DOHH2 (cell line): ENCODE measurements around the gene PSG6.

Experiments
- EZH2phosphoT487 ChIP-seq: fragments of 200-600 bp; sonication (generic); IDR thresholded peaks from 2 replicates; pipeline ENCODE4 v1.6.1; 2017; ENCODE audit warnings: borderline replicate concordance, mild to moderate bottlenecking, antibody characterized with exemption, low read length, moderate library complexity, mixed read lengths
- TF ChIP-seq, protein P1 (sequence below): fragments of 200-600 bp; sonication (generic); IDR thresholded peaks from one replicate; pipeline ENCODE4 v1.5.1; 2014; ENCODE audit warnings: antibody characterized with exemption, mild to moderate bottlenecking, low read depth, low read length; ENCODE audit not compliant: poor library complexity, severe bottlenecking

- TF ChIP-seq, protein P1, sequence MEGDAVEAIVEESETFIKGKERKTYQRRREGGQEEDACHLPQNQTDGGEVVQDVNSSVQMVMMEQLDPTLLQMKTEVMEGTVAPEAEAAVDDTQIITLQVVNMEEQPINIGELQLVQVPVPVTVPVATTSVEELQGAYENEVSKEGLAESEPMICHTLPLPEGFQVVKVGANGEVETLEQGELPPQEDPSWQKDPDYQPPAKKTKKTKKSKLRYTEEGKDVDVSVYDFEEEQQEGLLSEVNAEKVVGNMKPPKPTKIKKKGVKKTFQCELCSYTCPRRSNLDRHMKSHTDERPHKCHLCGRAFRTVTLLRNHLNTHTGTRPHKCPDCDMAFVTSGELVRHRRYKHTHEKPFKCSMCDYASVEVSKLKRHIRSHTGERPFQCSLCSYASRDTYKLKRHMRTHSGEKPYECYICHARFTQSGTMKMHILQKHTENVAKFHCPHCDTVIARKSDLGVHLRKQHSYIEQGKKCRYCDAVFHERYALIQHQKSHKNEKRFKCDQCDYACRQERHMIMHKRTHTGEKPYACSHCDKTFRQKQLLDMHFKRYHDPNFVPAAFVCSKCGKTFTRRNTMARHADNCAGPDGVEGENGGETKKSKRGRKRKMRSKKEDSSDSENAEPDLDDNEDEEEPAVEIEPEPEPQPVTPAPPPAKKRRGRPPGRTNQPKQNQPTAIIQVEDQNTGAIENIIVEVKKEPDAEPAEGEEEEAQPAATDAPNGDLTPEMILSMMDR, result no peak
- no peak for TF ChIP-seq EZH2phosphoT487
These were observed 47.5 kb upstream of the PSG6 start for GRCh38 chr19:42965176-42965575.
